GM12872 (cell line): ENCODE results near the gene TIPIN.

ENCODE experiments used
- TF ChIP-seq, protein P1 (sequence below): IDR thresholded peaks from 3 replicates; pipeline ENCODE4 v1.5.1; 2011; ENCODE audit warnings: low read depth, mild to moderate bottlenecking, low read length, moderate library complexity; ENCODE audit not compliant: insufficient read depth

TIPIN gene

DNA sequence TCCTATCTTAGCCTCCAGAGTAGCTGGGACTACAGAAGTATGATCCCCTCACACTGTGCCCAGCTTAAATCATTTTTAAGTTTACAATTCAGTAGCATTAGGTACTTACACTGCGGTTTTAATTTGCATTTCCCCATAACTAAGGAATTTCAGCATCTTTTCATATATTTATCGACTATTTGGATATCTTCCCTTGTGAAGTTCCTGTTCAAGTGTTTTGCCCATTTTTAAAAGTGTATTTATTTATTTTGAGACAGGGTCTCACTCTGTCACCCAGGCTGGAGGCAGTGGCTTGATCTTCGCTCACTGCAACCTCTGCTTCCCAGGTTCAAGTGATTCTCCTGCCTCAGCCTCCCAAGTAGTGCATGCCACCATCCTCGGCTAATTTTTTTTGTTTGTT lies 17.7 kb upstream of the TIPIN start:
- TF ChIP-seq, protein P1, sequence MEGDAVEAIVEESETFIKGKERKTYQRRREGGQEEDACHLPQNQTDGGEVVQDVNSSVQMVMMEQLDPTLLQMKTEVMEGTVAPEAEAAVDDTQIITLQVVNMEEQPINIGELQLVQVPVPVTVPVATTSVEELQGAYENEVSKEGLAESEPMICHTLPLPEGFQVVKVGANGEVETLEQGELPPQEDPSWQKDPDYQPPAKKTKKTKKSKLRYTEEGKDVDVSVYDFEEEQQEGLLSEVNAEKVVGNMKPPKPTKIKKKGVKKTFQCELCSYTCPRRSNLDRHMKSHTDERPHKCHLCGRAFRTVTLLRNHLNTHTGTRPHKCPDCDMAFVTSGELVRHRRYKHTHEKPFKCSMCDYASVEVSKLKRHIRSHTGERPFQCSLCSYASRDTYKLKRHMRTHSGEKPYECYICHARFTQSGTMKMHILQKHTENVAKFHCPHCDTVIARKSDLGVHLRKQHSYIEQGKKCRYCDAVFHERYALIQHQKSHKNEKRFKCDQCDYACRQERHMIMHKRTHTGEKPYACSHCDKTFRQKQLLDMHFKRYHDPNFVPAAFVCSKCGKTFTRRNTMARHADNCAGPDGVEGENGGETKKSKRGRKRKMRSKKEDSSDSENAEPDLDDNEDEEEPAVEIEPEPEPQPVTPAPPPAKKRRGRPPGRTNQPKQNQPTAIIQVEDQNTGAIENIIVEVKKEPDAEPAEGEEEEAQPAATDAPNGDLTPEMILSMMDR: no peak

DNA sequence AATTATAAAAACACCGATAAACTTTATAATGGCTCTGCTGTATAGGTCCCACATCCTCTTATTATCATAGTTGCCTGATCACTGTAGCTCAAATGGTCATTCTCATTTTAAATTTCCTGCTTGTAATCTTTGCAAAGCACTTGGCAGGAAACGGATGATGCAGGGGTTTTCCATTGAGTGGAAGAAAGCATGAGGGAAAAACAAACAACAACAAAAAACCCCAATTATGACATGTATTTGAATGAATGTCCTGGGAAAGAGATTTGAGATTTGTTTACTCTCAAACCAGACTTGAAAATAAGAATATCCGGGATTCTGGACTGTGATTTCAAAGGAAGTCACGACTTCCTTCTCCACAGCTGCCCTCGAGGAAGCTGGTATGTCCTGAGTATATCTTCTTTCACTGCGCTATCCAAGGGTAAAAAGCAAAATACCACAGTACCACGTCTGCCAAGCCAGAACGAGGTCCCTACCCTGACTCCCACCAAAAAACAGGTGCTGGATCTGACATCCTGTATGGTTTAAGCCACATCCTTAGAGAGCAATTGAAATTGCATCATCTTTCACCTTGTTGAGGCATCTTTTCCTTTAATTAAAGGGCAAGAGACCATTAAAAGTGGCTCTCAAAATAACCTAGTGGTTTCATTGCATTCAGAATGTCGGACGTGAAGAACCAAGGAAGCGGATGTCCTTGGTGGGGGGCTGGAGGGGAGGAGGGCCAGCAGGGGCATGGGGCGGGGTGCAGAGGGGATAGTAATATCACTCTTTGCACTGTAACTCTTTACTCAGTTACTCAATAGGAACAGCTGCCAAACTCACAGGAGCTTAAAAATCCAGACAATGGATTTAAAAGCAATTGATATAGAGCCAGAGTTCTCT lies 13.5 kb upstream of the TIPIN start:
- TF ChIP-seq, protein P1: no peak

DNA sequence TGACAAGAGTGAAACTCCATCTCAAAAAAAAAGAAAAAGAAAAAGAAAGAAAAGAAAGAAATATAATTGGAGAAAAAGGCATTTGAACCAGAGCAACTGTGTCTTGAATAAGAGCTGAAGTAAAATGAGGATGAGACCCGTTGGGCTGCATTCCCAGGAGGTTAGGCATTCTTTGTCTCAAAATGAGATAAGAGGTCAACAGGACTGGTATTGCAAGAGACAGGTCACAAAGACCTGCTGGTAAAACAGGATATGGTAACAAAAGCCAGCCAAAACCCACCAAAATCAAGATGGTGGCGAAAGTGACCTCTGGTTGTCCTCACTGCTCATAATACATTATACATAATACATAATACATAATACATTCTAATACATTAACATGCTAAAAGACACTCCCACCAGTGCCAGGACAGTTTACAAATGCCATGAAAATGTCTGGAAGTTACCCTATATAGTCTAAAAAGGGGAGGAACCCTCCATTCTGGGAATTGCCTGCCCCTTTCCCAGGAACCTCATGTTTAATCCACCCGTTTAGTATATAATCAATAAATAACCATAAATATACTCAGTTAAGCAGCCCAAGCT lies 8.6 kb upstream of the TIPIN start:
- TF ChIP-seq, protein P1: no peak

DNA sequence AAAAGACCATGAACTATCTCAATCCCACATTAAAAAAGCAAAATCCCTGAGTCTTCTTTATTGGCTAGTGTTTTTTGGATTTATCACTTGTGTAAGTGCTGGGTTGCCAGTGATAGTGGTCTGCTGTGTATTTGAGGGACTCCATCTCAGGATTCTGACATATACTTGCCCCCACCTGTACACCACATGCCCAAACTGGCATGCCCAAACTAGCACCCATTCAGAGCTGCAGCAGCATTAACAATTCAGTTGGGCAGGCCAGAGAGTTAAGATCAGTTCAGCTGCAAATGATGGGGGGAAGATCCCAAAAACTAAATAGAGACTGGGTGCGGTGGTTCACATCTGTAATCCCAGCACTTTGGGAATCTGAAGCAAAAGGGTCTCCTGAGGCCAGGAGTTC lies 6.3 kb upstream of the TIPIN start:
- TF ChIP-seq, protein P1: no peak

DNA sequence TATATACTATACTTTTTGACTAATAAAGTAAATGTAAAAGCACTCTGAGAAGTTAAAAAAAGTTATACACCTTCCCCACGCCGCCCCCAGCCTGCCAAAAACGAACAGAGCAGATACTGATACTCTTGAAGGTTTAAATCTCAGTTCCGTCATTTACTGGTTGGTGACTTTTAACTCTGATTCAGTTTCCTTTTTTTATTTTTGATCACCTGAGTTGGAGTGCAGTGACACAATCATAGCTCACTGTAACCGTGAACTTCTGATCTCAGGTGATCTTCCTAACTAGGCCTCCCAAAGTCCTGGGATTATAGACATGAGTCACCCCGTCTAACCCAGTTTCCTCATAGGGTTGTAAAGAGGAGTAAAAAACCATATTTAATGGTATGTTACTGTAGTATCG lies 3.3 kb upstream of the TIPIN start:
- TF ChIP-seq, protein P1: no peak

DNA sequence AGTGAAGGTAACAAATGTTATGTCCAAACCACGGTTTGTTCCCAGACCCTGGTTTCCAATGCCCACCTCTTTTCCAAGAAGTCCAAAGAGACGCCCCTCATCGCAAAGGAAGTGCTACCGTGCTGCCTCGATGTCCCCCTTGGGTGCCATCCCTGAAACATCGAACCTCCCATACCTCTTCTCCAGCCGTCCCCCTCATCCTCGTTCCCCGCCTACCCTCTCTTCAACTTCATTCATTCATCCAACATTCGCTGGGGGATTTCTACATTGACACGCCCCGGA lies 467 bp downstream of the TIPIN start:
- TF ChIP-seq, protein P1: no peak

DNA sequence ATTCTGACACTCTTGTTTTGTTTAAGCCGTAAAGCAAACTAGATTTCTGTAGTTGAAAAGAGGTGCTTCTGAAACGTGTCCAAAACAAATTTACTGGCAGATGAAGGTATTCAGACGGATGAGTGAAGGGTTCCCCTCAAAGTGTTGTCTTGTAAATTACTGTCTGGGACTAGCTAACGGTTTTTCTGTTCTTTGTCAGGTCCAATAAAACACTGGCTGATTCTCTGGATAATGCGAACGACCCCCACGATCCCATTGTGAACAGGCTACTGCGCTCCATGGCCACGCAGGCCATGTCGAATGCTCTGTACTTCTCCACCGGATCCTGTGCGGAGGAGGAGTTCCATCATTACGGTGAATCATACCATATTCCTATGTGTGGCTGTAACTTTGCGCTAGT lies 27.7 kb downstream of the TIPIN start:
- TF ChIP-seq, protein P1: no peak
